Measurements from ENCODE around the gene CPED1.

CPED1 gene

DNA sequence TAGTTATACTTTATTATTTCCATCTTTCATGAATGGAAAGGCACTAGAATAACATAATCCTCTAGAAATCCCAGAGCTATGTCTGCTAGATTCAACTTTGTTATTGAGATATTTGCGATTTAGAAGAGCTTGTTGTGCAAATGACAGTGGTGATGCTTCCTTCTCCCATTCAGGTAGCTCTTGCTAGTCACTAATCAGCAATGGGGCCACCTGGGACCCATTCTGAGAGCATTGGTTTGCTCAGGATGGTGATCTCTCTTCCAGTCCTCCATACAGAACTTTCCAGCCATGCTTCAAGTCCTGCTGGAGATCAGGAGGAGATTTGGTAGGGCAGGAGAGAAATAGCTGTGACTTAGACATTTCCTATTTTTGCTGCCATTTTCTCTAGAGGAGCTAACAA is 274.5 kb downstream of the CPED1 start:
- Histone ChIP-seq H3K9me3 (ENCODE audit: control insufficient read depth, insufficient read depth, low read length) (no peaks in the 10 kb centered on the region), H3K27ac (ENCODE audit: low read length) (no peak overlapping the region), H3K27me3 (ENCODE audit: control insufficient read depth, insufficient read depth, low read length) (no peaks in the 10 kb centered on the region), H3K36me3 (ENCODE audit: control insufficient read depth, insufficient read depth, low read length) (no peaks in the 10 kb centered on the region), H3K4me1 (ENCODE audit: control insufficient read depth, insufficient read depth, low read length) (no peaks in the 10 kb centered on the region), H3K4me3 (ENCODE audit: low read length) (no peak overlapping the region)
- no CpG with 5 or more reads among the region's 1 CpG for WGBS (ENCODE audit: insufficient coverage, insufficient read length)
- no peak for DNase-seq (ENCODE audit: low read depth, low spot score)

- no peak overlapping the region for H3K27ac ChIP-seq (ENCODE audit: low read length)
- H3K4me3 ChIP-seq (ENCODE audit: low read length): no peak overlapping the region
- no peaks in the 10 kb centered on the region for H3K36me3 ChIP-seq (ENCODE audit: control insufficient read depth, insufficient read depth, low read length)
- H3K4me1 ChIP-seq (ENCODE audit: control insufficient read depth, insufficient read depth, low read length): no peaks in the 10 kb centered on the region
- no CpG with 5 or more reads among the region's 3 CpGs for WGBS (ENCODE audit: insufficient coverage, insufficient read length)
- no peaks in the 10 kb centered on the region for H3K9me3 ChIP-seq (ENCODE audit: control insufficient read depth, insufficient read depth, low read length)
- DNase-seq (ENCODE audit: low read depth, low spot score): no peak
- H3K27me3 ChIP-seq (ENCODE audit: control insufficient read depth, insufficient read depth, low read length): no peaks in the 10 kb centered on the region
Observed at GRCh38 chr7:121266307-121266894, 277.9 kb downstream of the CPED1 start.

- H3K9me3 ChIP-seq (ENCODE audit: control insufficient read depth, insufficient read depth, low read length): no peaks in the 10 kb centered on the region
- no peaks in the 10 kb centered on the region for H3K36me3 ChIP-seq (ENCODE audit: control insufficient read depth, insufficient read depth, low read length)
- no CpG with 5 or more reads among the region's 1 CpG for WGBS (ENCODE audit: insufficient coverage, insufficient read length)
- no peak overlapping the region for H3K27ac ChIP-seq (ENCODE audit: low read length)
- DNase-seq (ENCODE audit: low read depth, low spot score): no peak
- no peaks in the 10 kb centered on the region for H3K4me1 ChIP-seq (ENCODE audit: control insufficient read depth, insufficient read depth, low read length)
- no peak overlapping the region for H3K4me3 ChIP-seq (ENCODE audit: low read length)
- H3K27me3 ChIP-seq (ENCODE audit: control insufficient read depth, insufficient read depth, low read length): no peaks in the 10 kb centered on the region
Observed at GRCh38 chr7:121267612-121268011, 279.1 kb downstream of the CPED1 start.

GRCh38 chr7:121269798-121270197 is 281.3 kb downstream of the CPED1 start:
- no CpG with 5 or more reads among the region's 3 CpGs for WGBS (ENCODE audit: insufficient coverage, insufficient read length)

DNA sequence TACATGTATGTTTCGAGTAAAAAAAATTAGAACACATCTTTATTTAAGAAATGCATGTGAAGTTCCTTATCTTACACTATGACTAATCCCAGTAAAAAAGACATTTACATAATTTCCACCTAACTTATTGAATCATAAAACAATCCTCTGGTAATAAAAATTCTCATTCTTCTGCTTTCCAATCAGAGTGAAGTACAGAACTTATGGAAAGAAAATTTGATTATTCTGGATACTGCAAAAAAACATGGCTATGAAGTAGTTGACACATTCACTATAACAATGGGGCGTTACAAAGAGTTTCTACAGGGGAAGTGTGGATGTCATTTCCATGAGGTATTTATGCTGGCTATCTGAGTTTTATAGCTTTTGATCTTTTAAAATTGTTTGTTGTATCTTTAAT is 282.6 kb downstream of the CPED1 start:
- Histone ChIP-seq H3K4me3 (ENCODE audit: low read length) (no peak overlapping the region), H3K27ac (ENCODE audit: low read length) (no peak overlapping the region), H3K9me3 (ENCODE audit: control insufficient read depth, insufficient read depth, low read length) (no peaks in the 10 kb centered on the region), H3K27me3 (ENCODE audit: control insufficient read depth, insufficient read depth, low read length) (no peaks in the 10 kb centered on the region), H3K4me1 (ENCODE audit: control insufficient read depth, insufficient read depth, low read length) (no peaks in the 10 kb centered on the region), H3K36me3 (ENCODE audit: control insufficient read depth, insufficient read depth, low read length) (no peaks in the 10 kb centered on the region)
- WGBS (ENCODE audit: insufficient coverage, insufficient read length): no CpG with 5 or more reads among the region's 2 CpGs
- no peak for DNase-seq (ENCODE audit: low read depth, low spot score)

More at GRCh38 chr7:121269798-121270197, 281.3 kb downstream of the CPED1 start:
- H3K27me3 ChIP-seq (ENCODE audit: control insufficient read depth, insufficient read depth, low read length): no peaks in the 10 kb centered on the region
- no peak for DNase-seq (ENCODE audit: low read depth, low spot score)
- H3K9me3 ChIP-seq (ENCODE audit: control insufficient read depth, insufficient read depth, low read length): no peaks in the 10 kb centered on the region
- H3K36me3 ChIP-seq (ENCODE audit: control insufficient read depth, insufficient read depth, low read length): no peaks in the 10 kb centered on the region
- no peak overlapping the region for H3K4me3 ChIP-seq (ENCODE audit: low read length)
- no peaks in the 10 kb centered on the region for H3K4me1 ChIP-seq (ENCODE audit: control insufficient read depth, insufficient read depth, low read length)
- no peak overlapping the region for H3K27ac ChIP-seq (ENCODE audit: low read length)

GRCh38 chr7:121271916-121272315 is 283.4 kb downstream of the CPED1 start:
- DNase-seq (ENCODE audit: low read depth, low spot score): no peak
- no peak overlapping the region for H3K27ac ChIP-seq (ENCODE audit: low read length)
- no CpG with 5 or more reads among the region's 2 CpGs for WGBS (ENCODE audit: insufficient coverage, insufficient read length)
- no peaks in the 10 kb centered on the region for H3K9me3 ChIP-seq (ENCODE audit: control insufficient read depth, insufficient read depth, low read length)
- no peaks in the 10 kb centered on the region for H3K36me3 ChIP-seq (ENCODE audit: control insufficient read depth, insufficient read depth, low read length)
- no peaks in the 10 kb centered on the region for H3K4me1 ChIP-seq (ENCODE audit: control insufficient read depth, insufficient read depth, low read length)
- H3K4me3 ChIP-seq (ENCODE audit: low read length): no peak overlapping the region
- H3K27me3 ChIP-seq (ENCODE audit: control insufficient read depth, insufficient read depth, low read length): no peaks in the 10 kb centered on the region

DNA sequence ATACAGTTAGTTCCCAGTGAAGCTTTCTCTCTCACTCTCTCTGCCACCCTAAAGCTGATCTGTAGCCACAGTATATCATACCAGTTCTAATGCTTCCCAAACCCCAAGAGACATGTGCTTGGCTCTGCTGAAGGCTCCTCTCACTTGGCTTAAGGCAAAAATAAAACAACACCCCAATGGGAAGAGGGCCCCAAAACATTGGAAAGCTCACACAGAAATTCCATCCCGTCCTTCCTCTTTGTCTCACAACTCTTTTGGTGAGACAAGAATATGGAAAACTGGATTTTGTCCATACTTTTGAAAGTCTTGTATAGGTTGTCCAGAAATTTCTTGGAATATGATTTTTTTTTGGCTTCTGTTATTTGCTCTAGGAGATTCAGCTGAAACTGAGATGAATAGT is 284.2 kb downstream of the CPED1 start:
- Histone ChIP-seq H3K4me1 (ENCODE audit: control insufficient read depth, insufficient read depth, low read length) (peaks cover 1% of the 10 kb centered on the region; the same call in 1 of the 2 replicates), H3K36me3 (ENCODE audit: control insufficient read depth, insufficient read depth, low read length) (no peaks in the 10 kb centered on the region), H3K4me3 (ENCODE audit: low read length) (no peak overlapping the region), H3K27me3 (ENCODE audit: control insufficient read depth, insufficient read depth, low read length) (no peaks in the 10 kb centered on the region), H3K9me3 (ENCODE audit: control insufficient read depth, insufficient read depth, low read length) (no peaks in the 10 kb centered on the region), H3K27ac (ENCODE audit: low read length) (no peak overlapping the region)
- DNase-seq (ENCODE audit: low read depth, low spot score): no peak
- no CpG with 5 or more reads among the region's 1 CpG for WGBS (ENCODE audit: insufficient coverage, insufficient read length)

DNA sequence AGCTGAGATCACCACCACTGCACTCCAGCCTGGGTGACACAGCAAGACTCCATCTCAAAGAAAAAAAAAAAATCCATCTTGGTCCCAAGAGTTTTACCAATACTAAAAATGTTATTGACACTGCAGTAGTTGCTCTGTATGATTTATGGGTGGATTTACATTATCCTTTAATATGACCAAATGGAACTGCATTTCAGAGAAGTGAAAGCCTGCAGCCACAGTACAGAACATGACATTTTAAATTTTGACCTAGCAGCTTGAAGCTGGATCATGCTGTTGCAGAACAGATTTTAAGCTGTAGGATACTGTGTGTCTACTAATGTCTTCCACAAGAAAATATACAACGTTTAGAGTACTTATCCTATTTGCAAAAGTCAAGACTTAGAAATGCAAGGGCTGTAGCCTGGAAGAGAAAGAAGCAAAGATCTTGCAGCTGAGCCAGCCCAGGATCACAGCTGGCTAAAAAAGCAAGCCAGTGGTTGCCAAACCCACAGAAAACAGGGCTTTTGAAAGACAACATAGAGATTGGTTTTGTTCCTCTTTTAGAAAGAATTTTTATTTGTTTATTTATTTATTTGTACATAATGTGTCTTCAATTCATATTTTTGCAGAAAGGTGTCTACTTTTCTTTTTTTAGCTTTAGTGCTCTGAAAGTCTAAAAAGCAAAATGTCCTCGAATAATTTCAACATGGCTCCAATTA is 285.1 kb downstream of the CPED1 start:
- no peaks in the 10 kb centered on the region for H3K36me3 ChIP-seq (ENCODE audit: control insufficient read depth, insufficient read depth, low read length)
- H3K27ac ChIP-seq (ENCODE audit: low read length): no peak overlapping the region
- WGBS (ENCODE audit: insufficient coverage, insufficient read length): no CpG with 5 or more reads among the region's 2 CpGs
- H3K4me3 ChIP-seq (ENCODE audit: low read length): no peak overlapping the region
- no peaks in the 10 kb centered on the region for H3K27me3 ChIP-seq (ENCODE audit: control insufficient read depth, insufficient read depth, low read length)
- no peak for DNase-seq (ENCODE audit: low read depth, low spot score)
- no peaks in the 10 kb centered on the region for H3K9me3 ChIP-seq (ENCODE audit: control insufficient read depth, insufficient read depth, low read length)
- H3K4me1 ChIP-seq (ENCODE audit: control insufficient read depth, insufficient read depth, low read length): peaks cover 2% of the 10 kb centered on the region; the same call in 1 of the 2 replicates

GRCh38 chr7:121274467-121274866 is 286.0 kb downstream of the CPED1 start:
- peaks cover 2% of the 10 kb centered on the region; the same call in 1 of the 2 replicates for H3K4me1 ChIP-seq (ENCODE audit: control insufficient read depth, insufficient read depth, low read length)
- no peaks in the 10 kb centered on the region for H3K36me3 ChIP-seq (ENCODE audit: control insufficient read depth, insufficient read depth, low read length)
- no peaks in the 10 kb centered on the region for H3K9me3 ChIP-seq (ENCODE audit: control insufficient read depth, insufficient read depth, low read length)
- no CpG with 5 or more reads among the region's 2 CpGs for WGBS (ENCODE audit: insufficient coverage, insufficient read length)
- H3K4me3 ChIP-seq (ENCODE audit: low read length): no peak overlapping the region
- H3K27me3 ChIP-seq (ENCODE audit: control insufficient read depth, insufficient read depth, low read length): no peaks in the 10 kb centered on the region
- DNase-seq (ENCODE audit: low read depth, low spot score): no peak
- H3K27ac ChIP-seq (ENCODE audit: low read length): no peak overlapping the region

- H3K27ac ChIP-seq (ENCODE audit: low read length): no peak overlapping the region
- no CpG with 5 or more reads among the region's 3 CpGs for WGBS (ENCODE audit: insufficient coverage, insufficient read length)
Observed at GRCh38 chr7:121275204-121275603, 286.7 kb downstream of the CPED1 start.

GRCh38 chr7:121276313-121276712 is 287.8 kb downstream of the CPED1 start:
- Histone ChIP-seq H3K4me3 (ENCODE audit: low read length) (no peak overlapping the region), H3K36me3 (ENCODE audit: control insufficient read depth, insufficient read depth, low read length) (no peaks in the 10 kb centered on the region), H3K9me3 (ENCODE audit: control insufficient read depth, insufficient read depth, low read length) (no peaks in the 10 kb centered on the region), H3K27me3 (ENCODE audit: control insufficient read depth, insufficient read depth, low read length) (no peaks in the 10 kb centered on the region), H3K27ac (ENCODE audit: low read length) (no peak overlapping the region), H3K4me1 (ENCODE audit: control insufficient read depth, insufficient read depth, low read length) (peaks cover 2% of the 10 kb centered on the region; the same call in 1 of the 2 replicates)
- 100% methylated on average over 2 of the region's 3 CpGs for WGBS (ENCODE audit: insufficient coverage, insufficient read length)
- DNase-seq (ENCODE audit: low read depth, low spot score): no peak

More at GRCh38 chr7:121275204-121275603, 286.7 kb downstream of the CPED1 start:
- Histone ChIP-seq H3K27me3 (ENCODE audit: control insufficient read depth, insufficient read depth, low read length) (no peaks in the 10 kb centered on the region), H3K36me3 (ENCODE audit: control insufficient read depth, insufficient read depth, low read length) (no peaks in the 10 kb centered on the region), H3K4me1 (ENCODE audit: control insufficient read depth, insufficient read depth, low read length) (peaks cover 2% of the 10 kb centered on the region; the same call in 1 of the 2 replicates), H3K4me3 (ENCODE audit: low read length) (no peak overlapping the region), H3K9me3 (ENCODE audit: control insufficient read depth, insufficient read depth, low read length) (no peaks in the 10 kb centered on the region)
- DNase-seq (ENCODE audit: low read depth, low spot score): no peak

Data from iPS DF 6.9 (cell line).